Measurements from ENCODE around the gene DACH1. TPM values are rescaled to one million over a fixed set of nuclear protein-coding genes. Genes with fewer than 3 reads are reported as not detected.
"Not testable (repeated sequence)": the region's sequence is repeated elsewhere in the genome, so short reads cannot be mapped to it uniquely, and the experiment has no call there.

DACH1 gene
- total and polyA plus RNA-seq, 12 donors, result 3.6 to 20.0 (median 8.8) TPM

DNA sequence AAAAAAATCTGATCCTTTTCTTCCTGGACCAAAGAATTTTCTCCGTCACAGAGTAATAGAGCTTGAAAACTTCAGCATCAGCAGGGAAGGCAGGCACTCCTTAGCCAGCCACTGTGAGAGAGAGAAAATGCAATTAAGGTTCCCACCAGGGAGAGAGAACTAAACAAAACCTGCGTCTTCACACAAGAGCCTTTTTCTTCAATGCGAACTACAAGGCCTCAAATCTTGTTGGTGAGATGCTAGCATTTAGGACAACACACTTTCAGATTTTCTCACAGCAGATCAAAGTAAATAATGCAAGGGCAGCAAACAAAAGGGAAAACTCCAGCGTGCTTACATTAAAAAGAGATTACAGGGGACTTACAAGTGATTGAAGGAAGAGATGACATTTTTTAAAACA lies 80.1 kb downstream of the DACH1 start:
- DNase-seq, result no peak
- Histone ChIP-seq H3K9me3 (replicated peaks in 1 of 3) (no peaks in the 10 kb centered on the region), H3K27me3 (no peaks in the 10 kb centered on the region), H3K36me3 (replicated peaks in 1 of 2) (no peaks in the 10 kb centered on the region), H3K4me3 (no peak overlapping the region), H3K4me1 (replicated peaks in 1 of 2) (no peaks in the 10 kb centered on the region), H3K27ac (no peak overlapping the region)
- no peak for TF ChIP-seq POLR2A (IDR thresholded peaks at IDR 0.05)
- TF ChIP-seq, protein P1, sequence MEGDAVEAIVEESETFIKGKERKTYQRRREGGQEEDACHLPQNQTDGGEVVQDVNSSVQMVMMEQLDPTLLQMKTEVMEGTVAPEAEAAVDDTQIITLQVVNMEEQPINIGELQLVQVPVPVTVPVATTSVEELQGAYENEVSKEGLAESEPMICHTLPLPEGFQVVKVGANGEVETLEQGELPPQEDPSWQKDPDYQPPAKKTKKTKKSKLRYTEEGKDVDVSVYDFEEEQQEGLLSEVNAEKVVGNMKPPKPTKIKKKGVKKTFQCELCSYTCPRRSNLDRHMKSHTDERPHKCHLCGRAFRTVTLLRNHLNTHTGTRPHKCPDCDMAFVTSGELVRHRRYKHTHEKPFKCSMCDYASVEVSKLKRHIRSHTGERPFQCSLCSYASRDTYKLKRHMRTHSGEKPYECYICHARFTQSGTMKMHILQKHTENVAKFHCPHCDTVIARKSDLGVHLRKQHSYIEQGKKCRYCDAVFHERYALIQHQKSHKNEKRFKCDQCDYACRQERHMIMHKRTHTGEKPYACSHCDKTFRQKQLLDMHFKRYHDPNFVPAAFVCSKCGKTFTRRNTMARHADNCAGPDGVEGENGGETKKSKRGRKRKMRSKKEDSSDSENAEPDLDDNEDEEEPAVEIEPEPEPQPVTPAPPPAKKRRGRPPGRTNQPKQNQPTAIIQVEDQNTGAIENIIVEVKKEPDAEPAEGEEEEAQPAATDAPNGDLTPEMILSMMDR (IDR thresholded peaks at IDR 0.05), result no peak
- WGBS, 4 donors, result 72 to 82% (median 79%) methylated on average over 4 of the region's 4 CpGs
- intact Hi-C loops (cut with DNase I), result no loop called here

DNA sequence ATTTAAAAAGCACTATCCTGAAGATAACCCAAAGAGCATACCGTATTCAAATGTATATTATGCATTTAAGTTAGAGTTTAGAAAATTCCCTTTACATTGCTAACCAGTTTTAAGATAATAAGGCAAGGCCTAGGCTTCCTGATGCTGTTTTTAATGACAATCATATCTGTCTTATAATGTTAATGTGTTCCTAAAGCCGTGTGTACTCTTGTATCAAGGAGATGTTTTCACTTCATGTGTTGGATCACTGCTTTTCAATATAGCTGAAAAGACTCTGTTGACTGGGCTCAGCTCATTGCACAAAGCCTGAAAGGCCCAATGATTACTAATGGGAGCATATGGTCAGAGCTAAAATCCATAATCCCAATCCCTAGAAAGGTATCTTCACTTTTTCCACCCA lies 81.6 kb downstream of the DACH1 start:
- no peaks in the 10 kb centered on the region for H3K4me1 ChIP-seq (replicated peaks in 1 of 2)
- no peak for DNase-seq
- intact Hi-C loops (cut with DNase I), result no loop called here
- H3K9me3 ChIP-seq (replicated peaks in 1 of 3), result no peaks in the 10 kb centered on the region
- no peak overlapping the region for H3K27ac ChIP-seq
- H3K4me3 ChIP-seq, result no peak overlapping the region
- H3K36me3 ChIP-seq (replicated peaks in 1 of 2), result no peaks in the 10 kb centered on the region
- no peaks in the 10 kb centered on the region for H3K27me3 ChIP-seq
- 90 to 98% (median 94%) methylated on average over 2 of the region's 2 CpGs for whole genome bisulfite sequencing, 4 donors
- no peak for TF ChIP-seq POLR2A (IDR thresholded peaks at IDR 0.05)
- TF ChIP-seq, protein P1 (IDR thresholded peaks at IDR 0.05), result no peak

DNA sequence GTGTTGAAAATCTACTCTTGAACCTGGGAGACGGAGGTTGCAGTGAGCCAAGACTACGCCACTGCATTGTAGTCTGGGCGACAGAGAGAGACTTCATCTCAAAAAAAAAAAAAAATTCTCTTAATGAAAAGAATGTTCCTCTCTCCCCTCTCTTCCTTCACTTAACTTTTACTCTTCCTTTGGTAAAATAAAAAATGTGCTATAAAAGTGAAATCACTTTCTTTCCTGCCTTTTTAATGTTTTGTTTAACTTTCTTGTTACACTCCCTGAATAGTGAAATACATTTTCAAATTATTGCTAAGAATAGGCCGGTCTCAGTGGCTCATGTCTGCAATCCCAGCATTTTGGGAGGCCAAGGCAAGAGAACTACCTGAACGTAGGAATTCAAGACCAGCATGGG lies 86.5 kb downstream of the DACH1 start:
- intact Hi-C loops (cut with DNase I), result no loop called here
- no peak overlapping the region for H3K27ac ChIP-seq
- no peaks in the 10 kb centered on the region for H3K9me3 ChIP-seq (replicated peaks in 1 of 3)
- H3K4me3 ChIP-seq, result no peak overlapping the region
- 91 to 95% (median 93%) methylated on average over 5 of the region's 5 CpGs for WGBS, 4 donors
- DNase-seq, result no peak
- no peaks in the 10 kb centered on the region for H3K4me1 ChIP-seq (replicated peaks in 1 of 2)
- H3K27me3 ChIP-seq, result no peaks in the 10 kb centered on the region
- no peak for TF ChIP-seq POLR2A (IDR thresholded peaks at IDR 0.05)
- TF ChIP-seq, protein P1 (IDR thresholded peaks at IDR 0.05), result no peak
- H3K36me3 ChIP-seq (replicated peaks in 1 of 2), result no peaks in the 10 kb centered on the region

DNA sequence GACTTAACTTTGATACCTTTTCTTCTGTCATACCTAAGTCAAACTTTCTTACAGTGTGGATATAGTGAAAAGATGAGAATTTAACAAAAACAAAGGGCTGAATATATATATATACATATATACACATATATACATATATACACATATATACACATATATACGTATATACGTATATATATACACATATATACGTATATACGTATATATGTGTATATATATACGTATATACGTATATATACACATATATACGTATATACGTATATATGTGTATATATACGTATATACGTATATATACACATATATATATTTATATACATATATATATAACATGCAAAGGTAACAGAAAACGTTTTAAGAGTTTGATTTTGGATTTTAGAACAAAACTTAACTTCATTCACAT lies 88.0 kb downstream of the DACH1 start:
- H3K27me3 ChIP-seq; H3K4me3 ChIP-seq; H3K4me1 ChIP-seq (replicated peaks in 1 of 2); intact Hi-C loops (cut with DNase I); H3K27ac ChIP-seq; H3K36me3 ChIP-seq (replicated peaks in 1 of 2); DNase-seq; H3K9me3 ChIP-seq (replicated peaks in 1 of 3): not testable (repeated sequence)
- WGBS, 4 donors, result 67 to 90% (median 85%) methylated on average over 5 to 11 of the region's 11 CpGs

DNA sequence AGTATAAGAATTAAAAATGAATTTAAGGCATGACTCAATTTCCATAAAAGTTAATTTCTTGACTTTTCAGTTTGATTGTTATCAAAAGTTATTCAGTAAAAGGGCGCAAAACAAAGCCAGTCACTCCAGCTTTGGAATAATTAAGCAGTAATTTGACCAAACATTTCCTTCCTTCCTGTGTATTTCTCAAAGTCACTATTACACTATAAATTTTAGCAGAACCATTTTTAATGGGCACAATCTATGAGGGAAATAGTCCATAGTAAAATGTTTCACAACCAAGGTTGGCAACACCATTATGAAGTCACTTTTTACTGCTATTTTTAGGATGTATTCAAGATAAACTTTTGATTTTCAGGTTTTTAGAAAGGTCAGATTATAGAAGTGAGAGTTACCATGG lies 91.0 kb downstream of the DACH1 start:
- WGBS, 4 donors, result 80 to 87% (median 85%) methylated on average over 1 of the region's 1 CpG
- Histone ChIP-seq H3K9me3 (replicated peaks in 1 of 3) (no peaks in the 10 kb centered on the region), H3K36me3 (replicated peaks in 1 of 2) (no peaks in the 10 kb centered on the region), H3K27me3 (no peaks in the 10 kb centered on the region), H3K27ac (no peak overlapping the region), H3K4me1 (replicated peaks in 1 of 2) (no peaks in the 10 kb centered on the region), H3K4me3 (no peak overlapping the region)
- no peak for DNase-seq
- no peak for TF ChIP-seq POLR2A (IDR thresholded peaks at IDR 0.05)
- TF ChIP-seq, protein P1 (IDR thresholded peaks at IDR 0.05), result no peak
- intact Hi-C loops (cut with DNase I), result no loop called here
